ENCODE results near the gene DOCK2.
"Not testable (repeated sequence)": the region's sequence is repeated elsewhere in the genome, so short reads cannot be mapped to it uniquely, and the experiment has no call there.

The DOCK2 gene

GRCh38 chr5:170076739-170077138, 439.7 kb downstream of the DOCK2 start:
- no peak for DNase-seq

GRCh38 chr5:170077526-170077925, 440.5 kb downstream of the DOCK2 start:
- no peak for DNase-seq

- DNase-seq: no peak
Measured at GRCh38 chr5:170078458-170078857, 441.4 kb downstream of the DOCK2 start.

GRCh38 chr5:170078931-170079330, 441.9 kb downstream of the DOCK2 start:
- DNase-seq: no peak

- no peak for DNase-seq
Measured at GRCh38 chr5:170080217-170080616, 443.1 kb downstream of the DOCK2 start.

- no peak for DNase-seq
Measured at GRCh38 chr5:170080786-170081445, 443.8 kb downstream of the DOCK2 start.

GRCh38 chr5:170081616-170082015, 444.5 kb downstream of the DOCK2 start:
- no peak for DNase-seq

- DNase-seq: no peak
Measured at GRCh38 chr5:170082701-170083100, 445.6 kb downstream of the DOCK2 start.

- DNase-seq: no peak
Measured at GRCh38 chr5:170087168-170087817, 450.2 kb downstream of the DOCK2 start.

GRCh38 chr5:170092455-170093101, 455.5 kb downstream of the DOCK2 start:
- DNase-seq: no peak

GRCh38 chr5:170094329-170094728, 457.3 kb downstream of the DOCK2 start:
- DNase-seq: not testable (repeated sequence)

- DNase-seq: no peak
Measured at GRCh38 chr5:170095646-170096045, 458.6 kb downstream of the DOCK2 start.

- no peak for DNase-seq
Measured at GRCh38 chr5:170097934-170098333, 460.9 kb downstream of the DOCK2 start.

GRCh38 chr5:170100066-170100943, 463.2 kb downstream of the DOCK2 start:
- peak; percentile 83 for DNase-seq

- DNase-seq: no peak
Measured at GRCh38 chr5:170103447-170103846, 466.4 kb downstream of the DOCK2 start.

GRCh38 chr5:170104299-170104698, 467.2 kb downstream of the DOCK2 start:
- no peak for DNase-seq

- DNase-seq: no peak
Measured at GRCh38 chr5:170104710-170105109, 467.6 kb downstream of the DOCK2 start.

- no peak for DNase-seq
Measured at GRCh38 chr5:170105642-170106611, 468.9 kb downstream of the DOCK2 start, which contains the start of gene FOXI1. Gene FOXI1 (plus strand): TSS chr5:170105897. CDS start chr5:170105958, 61 bp downstream.

- no peak for DNase-seq
Measured at GRCh38 chr5:170107674-170108073, 470.6 kb downstream of the DOCK2 start.

GRCh38 chr5:170108266-170108785, 471.3 kb downstream of the DOCK2 start:
- DNase-seq: no peak

Measured in activated CD4-positive, alpha-beta T cell treated with anti-CD3 and anti-CD28 coated beads for 48 hours (primary cell).